ENCODE data around the gene KRTAP10-3.
"Not testable (repeated sequence)": the region's sequence is repeated elsewhere in the genome, so short reads cannot be mapped to it uniquely, and the experiment has no call there.

The KRTAP10-3 gene

DNA sequence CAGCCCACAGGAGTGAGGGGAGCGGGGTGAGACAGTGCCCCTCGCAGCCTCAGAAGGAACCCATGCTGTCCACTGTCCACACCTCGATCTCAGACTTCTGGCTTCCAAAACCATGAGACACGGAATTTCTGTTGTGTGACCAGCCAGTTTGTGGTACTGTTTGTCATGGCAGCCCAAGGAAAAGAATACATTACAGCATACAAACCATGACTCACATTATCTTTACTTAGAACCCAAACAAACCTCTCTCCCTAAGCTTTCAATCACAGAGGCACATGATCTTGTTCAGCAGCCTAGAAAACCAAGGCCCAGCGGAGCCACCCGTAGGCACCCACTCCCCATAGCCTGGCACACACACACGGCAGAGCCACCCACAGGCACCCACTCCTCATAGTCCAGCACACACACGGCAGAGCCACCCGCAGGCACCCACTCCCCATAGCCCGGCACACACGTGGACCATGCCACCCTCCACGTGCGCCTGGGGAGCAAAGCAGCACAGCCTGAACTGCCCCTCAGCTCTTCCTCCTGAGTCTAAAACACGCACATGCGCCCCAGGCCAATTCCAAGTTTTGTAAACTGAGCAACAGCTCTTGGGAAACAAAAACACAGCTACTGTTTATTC, 14.5 kb upstream of the KRTAP10-3 start:
- DNase-seq (ENCODE audit: low read depth, low spot score) = no peak
- no peak overlapping the region for H3K27ac ChIP-seq

DNA sequence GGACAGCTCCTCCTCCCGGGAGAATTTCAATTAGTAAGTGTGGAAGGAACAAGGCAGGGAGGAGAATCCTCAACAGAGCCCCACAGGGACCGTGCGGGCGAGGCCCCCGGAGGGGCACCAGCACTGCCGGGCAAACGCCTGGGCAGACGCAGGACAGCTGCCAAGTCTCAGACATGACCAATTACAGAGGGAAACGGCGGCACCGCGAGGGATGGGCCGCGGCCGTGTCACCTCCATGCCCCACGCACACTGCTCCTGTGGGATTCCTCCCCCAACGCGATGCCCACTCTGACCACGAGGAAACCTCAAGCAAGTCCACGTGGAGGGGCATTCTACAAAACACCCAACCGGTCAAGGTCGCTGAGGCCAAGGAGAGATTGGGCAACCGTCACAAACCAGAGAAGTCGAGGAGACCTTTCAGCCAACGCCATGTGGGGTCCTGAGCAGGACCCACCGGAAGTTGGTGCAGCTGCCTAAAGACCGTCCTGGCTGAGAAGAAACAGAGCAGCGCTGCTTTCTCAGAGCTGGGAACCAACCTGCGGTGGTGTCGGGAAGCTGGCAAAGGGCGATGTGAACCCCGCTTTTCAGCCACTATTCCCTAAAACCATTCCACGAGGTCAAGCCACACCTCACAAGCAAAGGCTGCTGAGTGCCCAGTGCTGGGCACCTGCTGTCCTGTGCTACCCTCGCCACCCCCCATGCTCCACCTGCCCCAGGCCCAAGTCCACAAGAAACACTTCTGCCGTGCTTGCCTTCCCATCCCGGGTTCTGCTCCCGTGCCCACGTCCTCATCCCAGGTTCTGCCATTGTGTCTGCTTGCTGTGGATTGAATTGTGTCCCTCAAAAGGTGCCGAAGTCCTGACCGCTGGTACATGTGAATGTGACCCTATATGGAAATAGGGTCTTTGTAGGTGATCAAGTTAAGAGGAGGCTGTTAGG, 13.5 kb upstream of the KRTAP10-3 start:
- H3K27ac ChIP-seq = no peak overlapping the region
- DNase-seq (ENCODE audit: low read depth, low spot score) = no peak

DNA sequence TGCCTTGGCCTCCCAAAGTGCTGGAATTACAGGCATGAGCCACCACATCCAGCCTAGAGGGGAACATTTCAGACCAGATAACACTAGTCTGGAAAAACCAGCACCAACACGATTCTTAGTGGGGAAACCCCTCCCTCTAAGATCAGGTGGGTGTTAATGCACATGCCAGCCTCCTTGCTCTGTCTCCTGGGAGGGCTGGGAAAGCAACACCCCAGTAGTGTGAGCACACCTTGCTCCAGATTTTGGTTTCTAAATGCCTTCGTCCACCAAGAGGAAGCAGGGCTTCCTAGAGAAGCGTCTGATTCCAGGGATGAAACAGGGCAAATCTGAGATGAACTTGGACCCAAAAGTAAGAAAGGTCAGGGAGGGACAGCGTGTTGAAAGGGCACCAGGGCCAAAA, 12.7 kb upstream of the KRTAP10-3 start:
- DNase-seq (ENCODE audit: low read depth, low spot score) = no peak
- H3K27ac ChIP-seq = no peak overlapping the region

DNA sequence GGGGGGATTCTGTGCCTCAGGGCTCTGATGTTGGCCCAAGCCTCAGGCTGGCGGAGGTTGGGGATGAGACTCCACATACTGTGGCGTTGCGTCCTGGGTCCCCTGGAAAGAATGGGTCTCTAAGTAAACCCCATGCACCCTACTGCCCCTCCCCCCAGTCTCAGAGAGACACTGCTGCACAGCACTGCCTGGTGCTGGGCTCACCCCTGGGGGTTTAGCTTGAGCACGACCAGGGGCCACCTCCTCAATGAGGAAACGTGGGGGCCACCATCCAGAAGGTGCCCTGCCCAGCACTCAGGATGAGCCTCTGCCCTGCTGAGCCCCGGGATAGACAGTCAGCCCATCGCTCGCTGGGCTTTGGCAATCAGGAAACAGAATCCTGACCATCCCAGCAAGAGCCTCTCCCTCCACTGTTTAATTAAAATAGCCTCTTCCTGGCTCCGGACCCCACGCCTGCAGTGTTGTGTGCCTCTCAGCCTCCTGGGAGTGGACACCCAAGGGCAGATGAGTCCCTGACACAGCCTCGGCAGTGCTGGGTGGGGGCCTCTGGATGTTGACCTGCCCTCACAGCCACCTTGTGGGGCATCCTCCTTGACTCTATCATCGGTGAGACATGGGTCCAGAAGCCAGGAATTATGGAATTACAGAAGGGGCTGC, 11.4 kb upstream of the KRTAP10-3 start:
- no peak overlapping the region for H3K27ac ChIP-seq
- DNase-seq (ENCODE audit: low read depth, low spot score) = no peak

DNA sequence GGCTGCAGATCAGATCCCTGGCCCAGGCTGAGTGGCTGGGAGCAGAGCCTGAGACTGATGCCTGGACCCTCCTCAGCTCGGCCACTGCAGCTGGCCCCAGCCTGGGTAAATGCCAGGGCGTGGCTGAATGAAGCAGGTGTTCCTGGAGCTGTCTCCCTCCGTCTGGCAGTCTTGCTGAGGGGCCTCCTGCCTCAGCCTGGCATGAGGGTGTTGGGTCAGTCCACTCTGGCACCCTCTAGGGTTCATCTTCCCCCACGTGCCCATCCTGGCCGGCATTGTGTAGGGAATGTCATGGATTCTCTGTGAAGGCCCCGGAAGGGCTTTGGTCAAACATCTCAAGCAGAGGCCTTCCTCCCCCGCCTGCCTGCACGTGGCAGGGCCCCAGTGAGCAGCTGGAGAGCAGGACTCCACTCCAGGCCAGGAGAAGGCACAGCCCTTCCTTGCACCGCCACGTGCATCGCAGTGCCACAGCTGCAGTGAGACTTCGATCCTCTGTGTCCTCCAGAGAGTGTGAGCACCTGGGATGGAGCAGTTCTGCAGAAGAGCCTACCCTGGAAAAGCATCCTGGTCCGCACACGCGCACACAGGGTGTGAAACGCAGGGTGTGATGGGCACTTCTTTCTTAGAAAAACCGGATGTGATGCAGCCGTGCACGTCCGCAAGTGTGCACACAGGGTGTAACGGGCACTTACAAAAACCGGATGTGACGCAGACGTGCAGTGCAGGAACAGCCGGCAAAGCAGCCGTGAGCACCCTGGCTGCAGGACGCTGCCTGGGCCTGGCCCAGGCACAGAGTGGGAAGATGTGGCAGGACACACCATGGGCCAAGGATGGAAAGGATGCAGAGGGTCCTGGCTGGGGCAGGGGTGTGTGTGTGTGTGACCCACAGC, 10.3 kb upstream of the KRTAP10-3 start:
- H3K27ac ChIP-seq = no peak overlapping the region
- no peak for DNase-seq (ENCODE audit: low read depth, low spot score)

DNA sequence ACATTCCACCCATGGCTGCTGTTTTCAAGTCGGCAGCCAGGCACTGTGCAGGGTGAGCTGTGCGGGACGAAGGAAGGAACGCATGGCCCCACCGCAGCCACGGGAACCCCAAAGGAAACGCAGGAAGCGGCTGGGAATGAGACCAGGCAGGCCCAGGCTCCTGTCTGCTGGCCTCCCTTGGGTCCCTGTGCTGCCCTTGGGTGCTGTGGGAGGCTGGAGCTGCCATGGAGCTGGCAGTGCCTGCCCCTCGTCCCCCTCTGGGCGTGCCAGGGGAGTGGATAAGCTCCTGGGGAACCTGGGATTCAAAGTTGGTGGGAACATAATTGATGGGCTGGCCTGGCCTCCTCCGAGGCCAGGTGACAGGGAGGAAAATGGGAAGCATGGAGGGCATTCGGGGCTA, 9.7 kb upstream of the KRTAP10-3 start:
- no peak for DNase-seq (ENCODE audit: low read depth, low spot score)
- no peak overlapping the region for H3K27ac ChIP-seq

DNA sequence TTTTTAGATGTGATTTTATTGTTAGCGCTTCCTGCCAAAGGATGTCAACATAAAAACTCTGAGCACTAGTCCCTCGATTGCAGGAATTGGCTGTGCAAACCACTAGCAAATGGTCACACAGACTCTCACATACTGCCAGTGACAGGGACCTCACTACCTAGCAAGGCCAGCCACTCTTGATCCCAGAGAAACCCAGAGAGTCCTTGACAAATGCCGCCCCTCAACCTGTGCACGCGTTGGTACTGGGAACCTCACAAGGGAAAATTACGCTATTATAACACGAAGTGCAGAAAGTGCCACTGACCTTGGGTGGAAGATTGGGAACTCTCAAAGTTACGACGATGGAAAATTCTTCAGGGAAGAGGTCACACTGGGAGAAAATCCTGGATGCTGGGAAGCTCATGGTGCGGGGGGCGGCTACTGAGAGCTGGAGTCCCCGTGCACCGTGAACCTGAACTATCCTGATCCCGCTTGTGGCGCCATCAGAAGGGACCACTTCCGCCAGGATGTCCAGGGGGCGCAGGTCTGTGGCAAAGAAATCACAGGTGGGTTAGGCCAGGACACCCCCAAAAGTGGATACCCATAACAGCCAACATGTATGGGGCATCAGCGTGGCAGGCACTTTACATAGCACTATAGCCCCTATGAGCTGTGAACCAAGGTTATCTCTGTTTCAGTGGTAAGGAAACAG, 9.0 kb upstream of the KRTAP10-3 start:
- H3K27ac ChIP-seq = no peak overlapping the region

DNA sequence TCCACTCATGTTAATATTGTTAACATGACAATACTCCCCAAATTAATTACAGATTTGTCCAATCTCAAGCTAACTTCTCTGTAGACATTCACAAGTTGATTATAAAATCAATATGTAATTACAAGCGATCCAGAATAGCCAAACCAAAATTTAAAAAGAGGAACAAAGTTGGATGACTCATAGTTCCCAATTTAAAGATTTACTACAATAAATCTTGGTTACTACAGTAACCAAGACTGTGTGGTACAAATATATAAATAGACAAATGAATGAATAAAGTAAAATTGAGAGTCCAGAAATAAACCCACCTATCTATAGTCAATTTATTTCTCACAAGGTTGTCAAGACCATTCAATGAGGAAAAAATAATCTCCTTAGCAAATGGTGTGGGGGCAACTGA, 7.8 kb upstream of the KRTAP10-3 start:
- H3K27ac ChIP-seq = no peak overlapping the region
- DNase-seq (ENCODE audit: low read depth, low spot score) = no peak

More for the DNA sequence above, 9.0 kb upstream of the KRTAP10-3 start:
- DNase-seq (ENCODE audit: low read depth, low spot score) = no peak

DNA sequence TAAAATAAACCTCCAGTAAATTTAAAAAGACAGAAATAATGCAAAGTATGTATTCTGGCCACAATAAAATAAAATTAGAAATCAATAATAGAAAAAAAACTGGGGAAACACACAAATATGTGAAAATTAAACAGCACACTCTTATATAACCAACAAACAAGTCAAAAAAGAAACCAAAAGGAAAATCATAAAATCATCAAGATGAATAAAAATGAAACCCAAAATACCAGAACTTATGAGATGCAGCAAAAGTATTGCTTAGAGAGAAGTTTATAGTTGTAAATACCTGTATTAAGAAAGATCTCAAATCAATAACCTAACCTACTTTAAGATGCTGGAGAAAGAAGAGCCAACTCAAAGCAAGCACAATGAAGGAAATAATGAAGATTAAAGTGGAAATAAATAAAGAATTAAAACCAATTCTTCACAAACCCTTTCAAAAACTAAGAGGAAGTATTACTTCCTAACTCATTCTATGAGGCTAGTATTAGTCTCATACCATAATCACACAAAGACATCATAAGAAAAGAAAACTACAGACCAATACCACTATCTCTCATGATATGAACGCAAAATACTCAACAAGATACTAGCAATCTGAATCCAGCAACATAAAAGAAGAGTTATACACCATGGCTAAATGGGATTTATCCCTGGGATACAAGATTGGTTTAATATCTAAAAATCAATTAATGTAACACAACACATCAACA, 6.4 kb upstream of the KRTAP10-3 start:
- no peak overlapping the region for H3K27ac ChIP-seq
- DNase-seq (ENCODE audit: low read depth, low spot score) = no peak

DNA sequence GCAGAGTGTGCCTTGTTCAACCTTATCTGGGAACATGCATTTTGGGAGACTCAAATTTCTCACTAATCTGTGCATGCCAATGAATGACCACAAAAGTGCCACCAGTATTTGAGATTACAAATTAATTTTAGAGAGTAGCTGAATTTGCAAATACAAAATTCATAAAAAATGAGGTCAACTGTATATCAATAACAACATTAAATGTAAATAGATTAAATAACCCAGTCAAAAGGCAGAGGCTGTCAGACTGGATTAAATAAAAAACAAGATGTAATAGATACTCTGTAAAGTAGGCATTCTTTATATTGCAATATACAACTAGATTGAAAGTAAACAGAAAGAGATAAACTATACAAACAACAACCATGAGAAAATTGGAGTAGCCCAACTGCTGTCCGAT, 5.5 kb upstream of the KRTAP10-3 start:
- H3K27ac ChIP-seq = no peak overlapping the region
- DNase-seq (ENCODE audit: low read depth, low spot score) = no peak

DNA sequence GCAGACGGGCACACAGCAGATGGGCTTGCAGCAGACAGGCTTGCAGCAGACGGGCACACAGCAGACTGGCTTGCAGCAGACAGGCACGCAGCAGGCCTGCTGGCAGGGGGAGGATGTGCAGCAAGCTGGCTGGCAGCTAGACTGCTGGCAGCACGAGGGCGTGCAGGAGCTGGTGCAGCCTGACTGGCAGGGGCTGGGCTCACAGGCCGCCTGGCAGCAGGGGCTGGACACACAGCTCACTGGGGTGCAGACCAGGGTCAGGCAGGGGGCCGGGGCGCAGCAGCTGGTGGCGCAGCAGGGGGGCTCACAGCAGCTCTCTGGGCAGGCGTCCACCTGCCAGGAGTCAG, 293 bp downstream of the KRTAP10-3 start:
- not testable (repeated sequence) for DNase-seq (ENCODE audit: low read depth, low spot score); H3K27ac ChIP-seq

DNA sequence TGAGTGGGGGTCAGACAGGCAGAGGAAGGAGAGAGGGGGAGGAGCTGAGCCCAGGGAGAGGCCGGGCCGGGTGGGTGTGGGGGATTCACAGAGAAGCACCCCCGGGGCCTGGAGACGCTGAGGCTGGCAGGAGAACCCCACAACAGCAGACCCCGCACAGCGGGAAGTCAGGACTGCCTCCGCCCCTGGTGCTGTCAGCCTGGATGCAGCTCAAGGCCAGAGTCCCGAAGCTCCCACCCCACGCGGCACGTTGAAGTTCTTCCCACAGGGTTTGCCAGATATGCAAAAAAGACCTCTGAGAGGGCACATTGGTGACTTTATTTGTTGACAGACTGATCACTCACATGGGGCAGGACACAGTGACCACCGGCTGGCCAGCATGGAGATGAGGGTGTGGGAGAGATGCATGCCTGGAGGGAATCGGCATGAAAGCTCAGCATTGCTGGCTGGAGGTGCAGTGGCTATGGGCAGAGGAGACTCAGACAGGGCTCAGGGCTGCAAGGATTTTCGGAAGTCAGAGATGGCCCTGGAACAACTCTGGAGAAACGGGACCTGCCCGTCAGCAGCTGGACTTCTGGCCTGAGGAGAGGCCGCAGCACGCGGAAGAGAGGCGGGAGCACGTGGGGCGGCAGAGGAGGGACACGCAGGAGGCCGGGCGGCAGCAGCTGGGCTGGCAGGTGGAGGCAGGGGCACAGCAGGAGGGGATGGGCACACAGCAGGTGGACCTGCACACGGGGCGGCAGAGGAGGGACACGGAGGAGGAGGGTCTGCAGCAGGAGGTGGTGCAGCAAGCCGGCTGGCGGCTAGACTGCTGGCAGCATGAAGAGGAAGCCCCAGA, 885 bp downstream of the KRTAP10-3 start:
- DNase-seq (ENCODE audit: low read depth, low spot score) = no peak
- no peak overlapping the region for H3K27ac ChIP-seq

DNA sequence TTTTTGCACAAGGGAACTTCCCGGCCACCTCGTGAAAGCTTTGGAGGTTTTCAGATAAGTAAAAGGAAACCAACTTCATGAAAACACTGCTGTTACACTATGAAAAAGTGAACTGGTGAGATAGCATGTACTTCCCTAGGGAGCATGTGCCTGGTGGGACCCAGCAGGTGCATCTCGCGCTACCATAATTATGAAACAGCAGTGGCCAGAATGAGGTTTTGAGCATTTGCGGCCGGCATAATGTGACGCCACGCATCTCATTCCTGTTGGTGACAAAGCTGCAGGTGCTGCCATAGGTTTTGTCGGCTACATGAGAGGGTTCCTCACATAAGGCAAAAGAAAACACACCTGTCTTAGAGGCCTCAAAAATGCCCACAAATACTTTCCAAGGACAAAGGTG, 1.7 kb downstream of the KRTAP10-3 start:
- DNase-seq (ENCODE audit: low read depth, low spot score) = no peak
- H3K27ac ChIP-seq = no peak overlapping the region

DNA sequence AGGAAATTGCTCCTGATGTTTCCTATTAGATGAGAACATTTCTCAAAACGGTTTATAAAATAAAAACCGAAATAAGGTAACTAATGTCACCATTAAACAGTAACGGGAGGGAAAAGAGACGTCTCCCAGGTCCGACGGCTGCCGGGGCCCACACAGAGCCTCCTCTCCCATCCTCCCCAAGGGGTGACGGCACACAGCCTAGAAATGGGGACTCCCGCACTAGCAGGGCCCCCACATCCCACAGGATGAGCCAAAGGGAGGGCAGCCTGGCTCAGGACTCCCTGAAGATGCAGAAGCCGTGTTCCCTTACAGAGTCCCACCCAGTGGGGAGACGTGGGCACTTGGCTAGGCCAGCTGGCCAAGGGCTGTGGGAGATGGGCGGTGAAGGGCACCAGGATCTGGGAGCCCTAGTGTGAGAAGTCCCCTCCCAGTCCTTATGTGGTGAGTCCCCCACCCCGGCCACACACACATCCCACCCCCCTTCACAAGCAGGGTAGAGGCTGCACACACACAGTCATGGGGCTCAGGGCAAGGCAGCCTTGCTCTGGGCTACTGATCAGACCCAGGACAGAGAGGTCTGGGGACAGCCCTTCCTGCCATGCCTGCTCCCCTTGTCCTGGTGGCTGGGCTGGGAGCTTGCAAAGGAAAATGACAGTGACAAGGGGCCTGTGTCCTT, 3.3 kb downstream of the KRTAP10-3 start:
- no peak overlapping the region for H3K27ac ChIP-seq
- DNase-seq (ENCODE audit: low read depth, low spot score) = no peak

DNA sequence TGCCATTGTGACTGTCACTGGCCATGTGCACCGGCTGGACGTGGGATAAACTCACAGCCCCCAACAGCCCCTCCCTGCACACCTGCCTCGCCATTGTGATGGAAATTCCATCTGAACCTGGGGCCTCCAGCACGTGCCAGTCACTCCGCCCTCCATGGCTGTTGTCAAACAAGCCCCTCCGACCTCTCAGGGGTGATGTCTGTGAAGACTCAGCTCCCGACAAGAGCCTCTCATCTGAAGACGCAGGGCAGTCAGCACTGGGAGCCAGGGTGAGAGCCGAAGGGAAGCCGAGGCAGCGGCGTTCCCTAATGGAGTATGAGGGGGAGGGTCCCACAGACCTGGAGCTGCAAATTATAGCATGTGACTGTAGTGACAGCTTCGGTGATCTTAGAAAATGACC, 5.9 kb downstream of the KRTAP10-3 start:
- no peak for DNase-seq (ENCODE audit: low read depth, low spot score)
- no peak overlapping the region for H3K27ac ChIP-seq

DNA sequence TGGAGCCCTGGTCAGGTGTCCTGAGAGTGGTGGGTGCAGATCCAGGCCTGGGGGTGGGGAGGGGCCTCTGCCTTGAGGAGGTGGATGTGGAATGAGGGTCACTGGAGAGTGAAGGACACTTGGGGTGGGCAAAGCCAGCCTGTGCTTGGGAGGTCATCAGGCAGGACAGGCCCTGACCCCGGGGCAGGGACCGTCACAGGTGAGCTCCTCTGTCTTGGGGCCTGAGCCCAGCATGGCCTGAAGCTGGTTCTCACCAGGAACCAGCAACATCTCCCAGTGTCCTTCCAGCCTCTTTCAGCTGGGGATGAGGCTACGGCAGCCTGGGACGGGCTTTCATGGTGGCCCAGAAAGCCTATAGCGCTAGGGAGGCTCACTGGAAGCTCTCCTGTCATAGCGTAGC, 6.5 kb downstream of the KRTAP10-3 start:
- DNase-seq (ENCODE audit: low read depth, low spot score) = no peak
- no peak overlapping the region for H3K27ac ChIP-seq

DNA sequence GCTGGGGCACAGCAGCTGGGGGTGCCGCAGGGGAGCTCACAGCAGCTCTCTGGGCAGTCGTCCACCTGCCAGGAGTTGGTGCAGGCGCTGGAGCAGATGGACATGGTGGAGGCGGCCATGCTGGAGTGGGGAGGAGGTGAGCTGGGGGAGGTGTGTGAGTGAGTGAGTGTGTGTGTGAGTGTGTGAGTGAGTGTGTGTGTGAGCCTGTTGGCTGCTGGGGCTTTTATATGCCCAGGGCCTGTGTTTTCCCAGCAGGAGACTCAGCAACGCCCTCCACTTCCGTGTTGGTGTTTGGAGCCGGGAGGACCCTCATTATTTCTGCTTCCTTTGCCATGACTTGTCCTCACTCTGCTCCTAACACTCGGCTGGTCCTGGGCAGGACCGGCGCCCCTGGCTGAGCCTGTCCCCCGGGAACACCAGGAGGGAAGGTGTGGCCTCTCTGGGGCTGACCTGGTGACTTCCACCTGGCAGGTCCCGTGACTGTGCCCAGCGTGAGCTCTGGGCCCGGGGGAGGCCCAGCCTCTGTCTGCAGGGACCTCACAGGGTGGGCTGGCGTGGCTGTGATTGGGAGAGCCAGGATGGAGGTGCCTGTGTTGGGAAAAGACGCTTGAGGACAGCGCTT, 7.1 kb downstream of the KRTAP10-3 start, which contains the start of gene KRTAP10-2:
KRTAP10-2 (minus strand) TSS at position 166 of the 622 bp plus-strand sequence; CDS start at position 119, 47 bp downstream.
- H3K27ac ChIP-seq = no peak within 1 kb of the TSS
- DNase-seq (ENCODE audit: low read depth, low spot score) = no peak

All from epithelial cell of prostate (primary cell).